Astrocyte (in vitro differentiated cells and primary cell): Measurements from ENCODE around the gene INSC. TPM values are rescaled to one million over a fixed set of nuclear protein-coding genes. Genes with fewer than 3 reads are reported as not detected.

Experiments
- DNase-seq: peaks from one replicate; pipeline ENCODE4 v3.0.0-alpha.2; 2010; ENCODE audit warnings: low read depth
- FAIRE-seq: peaks from 2 replicates; lab custom pipeline; 2011; peaks lifted over from hg19 to GRCh38; lab: Jason Lieb, UNC
- H2AFZ ChIP-seq: 2 replicates; pipeline ENCODE4 v1.6.0; 2012; ENCODE audit warnings: low read depth, low read length, inconsistent platforms
- H3K27ac ChIP-seq: 2 replicates; pipeline ENCODE4 v1.5.1; 2011; ENCODE audit warnings: low read depth, low read length, inconsistent platforms
- H3K27me3 ChIP-seq: 2 replicates; pipeline ENCODE4 v1.6.0; 2011; ENCODE audit warnings: low read length, inconsistent platforms; ENCODE audit not compliant: insufficient read depth
- H3K36me3 ChIP-seq: 2 replicates; pipeline ENCODE4 v1.5.1; 2011; ENCODE audit warnings: low read length, inconsistent platforms; ENCODE audit not compliant: insufficient read depth
- H3K4me1 ChIP-seq: 2 replicates; pipeline ENCODE4 v1.5.1; 2011; ENCODE audit warnings: low read length, inconsistent platforms; ENCODE audit not compliant: insufficient read depth
- H3K4me2 ChIP-seq: 2 replicates; pipeline ENCODE4 v1.6.0; 2012; ENCODE audit warnings: low read length, inconsistent platforms
- H3K4me3 ChIP-seq: 2 replicates; pipeline ENCODE4 v1.5.1; 2011; ENCODE audit warnings: low read depth, mild to moderate bottlenecking, low read length, inconsistent platforms; ENCODE audit not compliant: insufficient read depth
- H3K79me2 ChIP-seq: 2 replicates; pipeline ENCODE4 v1.6.0; 2012; ENCODE audit warnings: mild to moderate bottlenecking, low read length, inconsistent platforms; ENCODE audit not compliant: insufficient read depth
- H3K9ac ChIP-seq: 2 replicates; pipeline ENCODE4 v1.6.0; 2012; ENCODE audit warnings: mild to moderate bottlenecking, low read length, inconsistent platforms
- H3K9me3 ChIP-seq: 2 replicates; pipeline ENCODE4 v1.5.1; 2012; ENCODE audit warnings: low read depth, mild to moderate bottlenecking, low read length, inconsistent platforms; ENCODE audit not compliant: insufficient read depth
- H4K20me1 ChIP-seq: 2 replicates; pipeline ENCODE4 v1.6.0; 2012; ENCODE audit warnings: low read length, inconsistent platforms; ENCODE audit not compliant: insufficient read depth
- H3K27ac Mint-ChIP-seq: one replicate; pipeline ENCODE4 v1.8.0; 2021; ENCODE audit warnings: mild to moderate bottlenecking, mixed read lengths; ENCODE audit not compliant: unreplicated experiment
- H3K27me3 Mint-ChIP-seq: one replicate; pipeline ENCODE4 v1.8.0; 2021; ENCODE audit warnings: low read depth, mixed read lengths; ENCODE audit not compliant: unreplicated experiment
- H3K36me3 Mint-ChIP-seq: one replicate; pipeline ENCODE4 v1.8.0; 2021; ENCODE audit warnings: low read depth, mixed read lengths; ENCODE audit not compliant: unreplicated experiment
- H3K4me1 Mint-ChIP-seq: one replicate; pipeline ENCODE4 v1.8.0; 2021; ENCODE audit warnings: low read depth, mixed read lengths; ENCODE audit not compliant: unreplicated experiment
- H3K4me3 Mint-ChIP-seq: one replicate; pipeline ENCODE4 v1.8.0; 2021; ENCODE audit warnings: mild to moderate bottlenecking, moderate library complexity, mixed read lengths; ENCODE audit not compliant: unreplicated experiment
- H3K9me3 Mint-ChIP-seq: one replicate; pipeline ENCODE4 v1.8.0; 2021; ENCODE audit warnings: mild to moderate bottlenecking, mixed read lengths; ENCODE audit not compliant: unreplicated experiment
- EZH2 ChIP-seq: IDR thresholded peaks from 2 replicates; pipeline ENCODE4 v1.6.1; 2012; ENCODE audit warnings: mild to moderate bottlenecking, low read length, inconsistent platforms; ENCODE audit not compliant: insufficient read depth
- total RNA-seq: library from RNA; stranded (reverse); gene quantifications from 2 replicates; pipeline ENCODE4 v1.2.1, GENCODE V29; 2021
- TF ChIP-seq, protein P1 (sequence below): IDR thresholded peaks from 2 replicates; pipeline ENCODE4 v1.5.1; 2011; ENCODE audit warnings: low read depth, mild to moderate bottlenecking, inconsistent platforms, low read length, moderate library complexity; ENCODE audit not compliant: insufficient read depth

INSC gene
- total RNA-seq, 1 donor from 2014 or later: not detected

DNA sequence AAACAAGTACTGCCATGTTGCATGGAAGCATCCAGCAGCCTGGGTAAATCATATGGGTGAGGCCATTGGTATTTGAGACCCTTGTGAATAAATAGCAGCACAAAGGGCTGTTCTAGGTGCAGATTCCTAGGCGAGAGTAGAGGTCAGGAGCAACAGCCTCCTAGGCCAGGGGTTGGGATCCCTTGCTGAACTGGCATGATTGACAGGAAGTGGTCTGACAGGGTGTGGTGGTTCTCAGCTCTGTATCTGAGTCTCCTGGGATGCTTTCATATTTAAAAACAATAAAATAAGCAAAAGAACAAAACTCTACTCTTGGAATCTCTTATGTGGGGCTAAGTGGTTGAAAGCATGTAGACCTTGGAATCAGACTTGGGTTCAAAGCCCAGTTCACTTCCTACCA lies 35.8 kb downstream of the INSC start:
- H3K9me3 Mint-ChIP-seq: no peaks in the 10 kb centered on the region

DNA sequence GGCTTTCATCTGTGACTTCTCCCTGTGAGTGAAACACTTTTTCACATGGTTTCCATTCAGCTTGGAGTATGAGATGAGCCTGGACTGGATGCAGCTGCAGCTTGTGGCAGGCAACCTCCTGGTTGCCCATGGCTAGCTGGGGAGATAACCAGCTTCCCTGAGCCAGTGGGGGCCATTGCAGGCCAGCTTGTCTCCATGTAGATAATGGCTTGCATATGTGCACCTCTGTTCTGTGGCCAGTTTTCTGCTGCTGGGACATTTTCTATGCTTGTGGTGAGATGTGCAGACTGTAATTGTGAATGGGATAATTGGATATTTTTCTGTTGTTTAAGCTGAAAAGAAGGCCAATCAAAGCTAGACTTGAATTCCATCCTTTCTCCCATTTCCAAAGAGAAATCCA lies 38.5 kb downstream of the INSC start:
- no peak overlapping the region for H3K27ac ChIP-seq
- Mint-ChIP-seq H3K4me3 (no peak overlapping the region), H3K27me3 (no peaks in the 10 kb centered on the region), H3K36me3 (no peaks in the 10 kb centered on the region), H3K27ac (no peak overlapping the region), H3K9me3 (no peaks in the 10 kb centered on the region), H3K4me1 (peaks cover 7% of the 10 kb centered on the region)
- no peak overlapping the region for H3K9ac ChIP-seq
- H3K4me1 ChIP-seq: peaks cover 10% of the 10 kb centered on the region
- FAIRE-seq (no peak), DNase-seq (no peak)
- H4K20me1 ChIP-seq: no peaks in the 10 kb centered on the region
- TF ChIP-seq, protein P1, sequence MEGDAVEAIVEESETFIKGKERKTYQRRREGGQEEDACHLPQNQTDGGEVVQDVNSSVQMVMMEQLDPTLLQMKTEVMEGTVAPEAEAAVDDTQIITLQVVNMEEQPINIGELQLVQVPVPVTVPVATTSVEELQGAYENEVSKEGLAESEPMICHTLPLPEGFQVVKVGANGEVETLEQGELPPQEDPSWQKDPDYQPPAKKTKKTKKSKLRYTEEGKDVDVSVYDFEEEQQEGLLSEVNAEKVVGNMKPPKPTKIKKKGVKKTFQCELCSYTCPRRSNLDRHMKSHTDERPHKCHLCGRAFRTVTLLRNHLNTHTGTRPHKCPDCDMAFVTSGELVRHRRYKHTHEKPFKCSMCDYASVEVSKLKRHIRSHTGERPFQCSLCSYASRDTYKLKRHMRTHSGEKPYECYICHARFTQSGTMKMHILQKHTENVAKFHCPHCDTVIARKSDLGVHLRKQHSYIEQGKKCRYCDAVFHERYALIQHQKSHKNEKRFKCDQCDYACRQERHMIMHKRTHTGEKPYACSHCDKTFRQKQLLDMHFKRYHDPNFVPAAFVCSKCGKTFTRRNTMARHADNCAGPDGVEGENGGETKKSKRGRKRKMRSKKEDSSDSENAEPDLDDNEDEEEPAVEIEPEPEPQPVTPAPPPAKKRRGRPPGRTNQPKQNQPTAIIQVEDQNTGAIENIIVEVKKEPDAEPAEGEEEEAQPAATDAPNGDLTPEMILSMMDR: no peak
- TF ChIP-seq EZH2: no peak
- H3K36me3 ChIP-seq: no peaks in the 10 kb centered on the region
- H2AFZ ChIP-seq: no peak overlapping the region
- no peak overlapping the region for H3K4me2 ChIP-seq
- H3K4me3 ChIP-seq: no peak overlapping the region
- H3K27me3 ChIP-seq: no peaks in the 10 kb centered on the region
- no peaks in the 10 kb centered on the region for H3K79me2 ChIP-seq
- H3K9me3 ChIP-seq: no peaks in the 10 kb centered on the region

More for the DNA sequence above, 35.8 kb downstream of the INSC start:
- DNase-seq: no peak
- Histone ChIP-seq H3K36me3 (no peaks in the 10 kb centered on the region), H4K20me1 (no peaks in the 10 kb centered on the region), H3K9ac (no peak overlapping the region), H3K4me2 (no peak overlapping the region), H3K4me3 (no peak overlapping the region), H3K27me3 (no peaks in the 10 kb centered on the region), H2AFZ (no peak overlapping the region), H3K27ac (no peak overlapping the region), H3K9me3 (no peaks in the 10 kb centered on the region), H3K4me1 (no peaks in the 10 kb centered on the region), H3K79me2 (no peaks in the 10 kb centered on the region)
- Mint-ChIP-seq H3K27ac (no peak overlapping the region), H3K27me3 (no peaks in the 10 kb centered on the region), H3K4me3 (no peak overlapping the region), H3K4me1 (peaks cover 5% of the 10 kb centered on the region), H3K36me3 (no peaks in the 10 kb centered on the region)
- TF ChIP-seq, protein P1: no peak
- no peak for TF ChIP-seq EZH2
- no peak for FAIRE-seq

DNA sequence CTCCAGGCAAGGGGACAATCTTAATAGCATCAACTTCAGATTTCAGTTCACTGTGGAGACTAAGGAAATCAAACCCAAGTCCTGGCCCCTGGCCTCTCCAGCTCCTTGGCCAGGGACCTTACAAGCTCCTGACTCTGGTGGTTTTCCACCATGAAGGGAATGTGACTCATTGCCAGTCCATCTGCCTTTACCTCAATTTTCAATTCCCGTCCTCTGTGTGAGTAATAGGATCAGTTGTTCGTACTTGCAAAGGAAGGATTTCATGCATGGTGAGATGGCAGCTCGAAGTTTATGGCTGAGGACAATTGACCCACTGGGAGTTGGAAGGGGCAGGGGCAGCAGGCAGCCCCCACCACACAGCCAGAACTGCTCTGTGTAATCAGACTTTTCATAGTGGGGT lies 42.5 kb downstream of the INSC start:
- TF ChIP-seq, protein P1: no peak
- no peak for TF ChIP-seq EZH2
- no peak overlapping the region for H3K27ac ChIP-seq
- H3K4me1 ChIP-seq: peaks cover 15% of the 10 kb centered on the region
- H3K9ac ChIP-seq: no peak overlapping the region
- no peaks in the 10 kb centered on the region for H4K20me1 ChIP-seq
- no peaks in the 10 kb centered on the region for H3K9me3 Mint-ChIP-seq
- no peak overlapping the region for H3K4me3 Mint-ChIP-seq
- H3K9me3 ChIP-seq: no peaks in the 10 kb centered on the region
- no peaks in the 10 kb centered on the region for H3K27me3 ChIP-seq
- peaks cover 5% of the 10 kb centered on the region for H3K27me3 Mint-ChIP-seq
- FAIRE-seq (peak; percentile 78), DNase-seq (peak; percentile 87)
- no peaks in the 10 kb centered on the region for H3K79me2 ChIP-seq
- H3K4me3 ChIP-seq: no peak overlapping the region
- peaks cover 11% of the 10 kb centered on the region for H3K4me1 Mint-ChIP-seq
- no peak overlapping the region for H2AFZ ChIP-seq
- H3K36me3 ChIP-seq: no peaks in the 10 kb centered on the region
- H3K27ac Mint-ChIP-seq: peak overlapping the region; percentile 70
- H3K4me2 ChIP-seq: peak overlapping the region; percentile 2
- no peaks in the 10 kb centered on the region for H3K36me3 Mint-ChIP-seq
